GM10248 (cell line): ENCODE measurements around the gene ENGASE.

Experiments
- CTCF ChIA-PET: fragments of 300-600 bp; sonication (Branson Sonifier 250); formaldehyde crosslinking; extraction: SDS; loops from one replicate; lab custom pipeline; 2021; ENCODE audit warnings: antibody characterized with exemption; lab: Yijun Ruan, JAX
- POLR2A ChIA-PET: fragments of 350-650 bp; sonication (Branson Sonifier 250); formaldehyde crosslinking; extraction: SDS; loops from one replicate; lab custom pipeline; 2020; ENCODE audit warnings: antibody characterized with exemption; lab: Yijun Ruan, JAX
- DNase-seq: peaks from one replicate; pipeline ENCODE4 v3.0.0; 2012; ENCODE audit errors: extremely low spot score
- TF ChIP-seq, protein P1 (sequence below): IDR thresholded peaks from 2 replicates; pipeline ENCODE4 v1.5.1; 2012; ENCODE audit warnings: mild to moderate bottlenecking, low read depth; ENCODE audit errors: extremely low read depth, missing control alignments, control extremely low read depth

The ENGASE gene

DNA sequence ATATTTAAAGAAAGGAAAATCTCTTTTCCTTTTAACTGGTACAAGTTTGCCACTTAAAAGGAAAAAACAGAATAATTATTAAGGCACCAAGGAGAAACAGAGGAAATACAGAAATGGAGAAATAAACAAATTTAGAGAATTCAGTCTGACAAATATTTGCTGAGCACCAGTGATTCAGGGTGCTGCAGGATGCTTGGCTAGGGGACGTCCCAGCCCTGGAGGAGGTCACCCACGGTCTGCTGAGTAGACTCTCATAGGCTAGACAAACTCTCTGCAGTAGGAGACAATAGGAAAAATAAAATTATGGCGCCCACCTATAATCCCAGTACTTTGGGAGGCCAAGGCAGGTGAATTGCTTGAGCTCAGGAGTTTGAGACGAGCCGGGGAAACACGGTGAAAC, 34.7 kb upstream of the ENGASE start:
- POLR2A ChIA-PET = no interaction called here
- DNase-seq = peak; percentile 21
- TF ChIP-seq, protein P1, sequence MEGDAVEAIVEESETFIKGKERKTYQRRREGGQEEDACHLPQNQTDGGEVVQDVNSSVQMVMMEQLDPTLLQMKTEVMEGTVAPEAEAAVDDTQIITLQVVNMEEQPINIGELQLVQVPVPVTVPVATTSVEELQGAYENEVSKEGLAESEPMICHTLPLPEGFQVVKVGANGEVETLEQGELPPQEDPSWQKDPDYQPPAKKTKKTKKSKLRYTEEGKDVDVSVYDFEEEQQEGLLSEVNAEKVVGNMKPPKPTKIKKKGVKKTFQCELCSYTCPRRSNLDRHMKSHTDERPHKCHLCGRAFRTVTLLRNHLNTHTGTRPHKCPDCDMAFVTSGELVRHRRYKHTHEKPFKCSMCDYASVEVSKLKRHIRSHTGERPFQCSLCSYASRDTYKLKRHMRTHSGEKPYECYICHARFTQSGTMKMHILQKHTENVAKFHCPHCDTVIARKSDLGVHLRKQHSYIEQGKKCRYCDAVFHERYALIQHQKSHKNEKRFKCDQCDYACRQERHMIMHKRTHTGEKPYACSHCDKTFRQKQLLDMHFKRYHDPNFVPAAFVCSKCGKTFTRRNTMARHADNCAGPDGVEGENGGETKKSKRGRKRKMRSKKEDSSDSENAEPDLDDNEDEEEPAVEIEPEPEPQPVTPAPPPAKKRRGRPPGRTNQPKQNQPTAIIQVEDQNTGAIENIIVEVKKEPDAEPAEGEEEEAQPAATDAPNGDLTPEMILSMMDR = no peak
- CTCF ChIA-PET = interaction anchor here (1.1 to 3.1 kb wide), 6 partner anchors 10 to 362 kb away, joined by 3 to 16 read pairs (median 5); no protein-coding TSS in a partner anchor

DNA sequence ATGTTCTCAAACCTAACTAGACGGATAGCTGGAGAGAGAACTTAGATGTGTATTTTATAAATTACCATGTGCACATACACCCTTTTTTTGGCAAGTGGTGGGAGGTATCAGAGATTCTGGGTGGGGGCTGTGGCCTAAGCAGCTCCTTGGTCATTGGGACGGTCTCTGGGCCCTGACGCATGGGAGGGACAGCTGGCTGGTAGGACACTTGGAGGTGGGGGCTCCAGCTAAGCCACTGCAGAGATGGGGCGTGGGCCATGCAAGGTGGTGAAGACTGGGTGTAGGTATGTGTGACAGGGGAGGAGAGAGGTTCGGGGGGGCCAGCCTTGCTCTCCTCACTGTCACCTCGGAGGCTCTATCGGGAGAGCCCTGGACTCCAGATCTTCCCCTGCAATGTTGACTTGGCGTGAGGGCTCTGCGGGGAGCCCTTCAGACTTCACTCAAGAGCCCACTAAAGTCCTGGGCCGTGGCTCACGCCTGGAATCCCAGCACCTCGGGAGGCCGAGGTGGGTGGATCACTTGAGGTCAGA, 33.5 kb upstream of the ENGASE start:
- CTCF ChIA-PET = interaction anchor here (0.8 to 3.1 kb wide), 10 partner anchors 8 to 360 kb away, joined by 3 to 24 read pairs (median 5); no protein-coding TSS in a partner anchor
- POLR2A ChIA-PET = no interaction called here
- DNase-seq = no peak
- TF ChIP-seq, protein P1 = no peak

DNA sequence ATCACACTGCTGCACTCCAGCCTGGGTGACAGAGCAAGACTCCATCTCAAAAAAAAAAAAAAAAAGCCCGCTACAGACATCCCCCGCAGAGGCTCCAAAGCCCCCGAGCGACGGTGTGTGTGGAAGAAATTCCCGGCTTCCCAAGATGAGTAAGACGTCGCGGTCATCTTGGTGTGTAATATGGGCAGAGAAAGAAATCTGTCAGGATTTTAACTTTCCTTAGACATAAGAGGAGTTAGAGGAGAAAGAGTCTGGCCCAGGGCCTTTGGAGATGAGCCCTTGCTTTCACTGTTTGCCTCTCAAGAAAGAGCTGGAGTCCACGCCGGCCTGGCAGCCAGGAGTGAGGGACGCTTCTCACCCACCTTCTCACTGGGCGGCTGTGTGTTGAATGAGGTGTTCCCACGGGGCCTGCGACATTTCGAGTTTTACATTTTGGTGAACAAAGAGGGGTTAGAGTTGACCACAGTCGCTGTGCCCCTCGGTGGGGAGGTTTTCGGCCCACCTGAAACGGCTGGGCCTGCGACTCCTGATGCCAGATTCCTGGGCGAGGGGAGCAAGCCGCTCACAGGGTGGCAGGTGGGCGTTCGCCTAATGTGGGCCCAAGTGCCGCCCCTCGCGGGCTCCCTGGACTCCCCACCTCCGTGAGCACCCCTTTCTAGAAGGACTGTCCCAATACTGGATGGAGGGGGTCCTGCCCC, 32.8 kb upstream of the ENGASE start:
- ChIA-PET POLR2A (no interaction called here), CTCF (interaction anchor here (0.7 to 3.1 kb wide), 17 partner anchors 8 to 351 kb away, joined by 3 to 24 read pairs (median 4); no protein-coding TSS in a partner anchor)
- TF ChIP-seq, protein P1 = no peak
- no peak for DNase-seq

DNA sequence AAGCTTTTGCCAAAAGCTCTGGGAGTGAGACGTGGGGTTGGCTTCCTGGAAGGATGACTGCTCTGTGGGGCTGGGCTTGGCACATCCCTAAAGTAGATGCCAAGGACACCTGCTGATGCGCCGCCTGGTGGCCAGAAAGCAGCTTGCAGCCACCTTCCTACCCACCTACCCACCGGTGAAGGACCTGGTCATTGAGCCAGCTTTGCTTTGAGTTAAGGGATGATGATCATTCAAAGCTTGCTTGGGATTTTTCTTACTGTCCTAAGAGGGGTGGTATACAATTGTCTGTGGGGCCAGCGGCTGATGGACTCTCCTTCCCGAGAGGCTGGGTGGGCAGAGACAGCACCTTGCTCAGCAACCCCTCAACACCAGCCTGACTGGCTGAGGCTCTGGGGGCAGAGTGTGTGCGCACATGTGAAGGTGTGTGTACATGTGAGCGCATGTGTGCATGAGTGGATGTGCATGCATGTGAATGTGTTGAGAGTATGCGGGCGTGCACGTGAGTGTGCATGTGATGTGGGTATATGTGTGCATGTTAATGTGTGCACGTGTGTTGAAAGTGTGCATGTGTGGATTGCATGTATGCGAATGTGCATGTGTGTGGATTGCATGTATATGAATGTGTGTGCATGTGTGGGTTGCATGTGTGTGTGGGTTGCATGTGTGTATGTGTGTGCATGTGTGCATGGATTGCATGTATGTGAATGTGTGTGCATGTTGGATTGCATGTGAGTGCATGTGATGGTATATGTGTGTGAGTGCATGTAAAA, 32.0 kb upstream of the ENGASE start:
- CTCF ChIA-PET = interaction anchor here (0.6 to 3.0 kb wide), 17 partner anchors 10 to 358 kb away, joined by 3 to 24 read pairs (median 3); no protein-coding TSS in a partner anchor
- DNase-seq = peak; percentile 68
- TF ChIP-seq, protein P1 = peak; percentile 82
- POLR2A ChIA-PET = no interaction called here

DNA sequence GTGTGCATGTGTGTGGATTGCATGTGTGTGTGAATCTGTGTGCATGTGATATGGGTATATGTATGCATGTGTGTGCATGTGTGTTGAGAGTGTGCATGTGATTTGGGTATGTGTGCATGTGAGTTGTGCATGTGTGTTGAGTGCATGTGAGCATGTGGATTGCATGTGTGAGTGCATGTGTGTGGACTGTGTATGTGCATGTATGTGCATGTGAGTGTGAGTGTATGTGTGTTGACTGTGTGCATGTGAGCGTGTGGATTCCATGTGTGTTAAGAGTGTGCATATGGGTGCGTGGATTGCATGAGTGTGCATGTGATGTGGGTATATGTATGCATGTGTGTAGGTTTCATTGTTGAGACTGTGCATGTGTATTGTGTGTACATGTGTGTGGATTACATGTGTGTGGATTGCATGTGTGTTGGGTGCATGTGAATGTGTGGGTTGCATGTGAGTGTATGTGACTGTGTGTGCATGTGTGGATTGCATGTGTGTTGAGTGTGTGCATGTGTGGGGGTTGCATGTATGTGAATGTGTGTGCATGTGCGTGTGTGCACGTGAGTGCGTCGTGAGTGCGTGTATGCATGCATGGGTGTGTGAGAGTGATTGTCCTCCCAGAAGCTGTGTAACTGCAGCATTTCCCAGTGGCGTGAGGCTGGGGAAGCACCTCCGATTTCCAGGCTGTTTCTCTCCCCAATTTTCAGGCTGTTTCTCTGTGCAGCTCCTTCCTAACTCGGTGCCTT, 31.3 kb upstream of the ENGASE start:
- ChIA-PET CTCF (interaction anchor here (0.7 to 3.3 kb wide), 14 partner anchors 10 to 357 kb away, joined by 3 to 27 read pairs (median 4); no protein-coding TSS in a partner anchor), POLR2A (no interaction called here)
- DNase-seq = no peak
- TF ChIP-seq, protein P1 = no peak

DNA sequence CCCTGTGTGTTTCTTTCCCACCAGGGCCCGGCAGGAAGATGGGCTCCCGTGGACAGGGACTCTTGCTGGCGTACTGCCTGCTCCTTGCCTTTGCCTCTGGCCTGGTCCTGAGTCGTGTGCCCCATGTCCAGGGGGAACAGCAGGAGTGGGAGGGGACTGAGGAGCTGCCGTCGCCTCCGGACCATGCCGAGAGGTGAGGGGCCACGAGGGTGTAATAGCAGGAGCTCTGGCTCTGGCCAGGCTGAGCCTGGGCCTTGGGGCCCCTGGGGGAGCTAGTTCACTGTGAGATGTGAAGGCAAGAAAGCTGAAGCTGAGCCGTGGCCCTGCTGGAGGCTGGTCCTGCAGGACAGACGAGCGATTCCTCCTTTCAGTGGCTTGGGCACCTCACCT, 30.7 kb upstream of the ENGASE start:
- DNase-seq = no peak
- ChIA-PET CTCF (interaction anchor here (0.7 to 3.3 kb wide), 14 partner anchors 10 to 356 kb away, joined by 3 to 27 read pairs (median 4); no protein-coding TSS in a partner anchor), POLR2A (no interaction called here)
- TF ChIP-seq, protein P1 = no peak
